ENCODE measurements around the gene CEP104.
"Not testable (repeated sequence)": the region's sequence is repeated elsewhere in the genome, so short reads cannot be mapped to it uniquely, and the experiment has no call there.

Gene CEP104

DNA sequence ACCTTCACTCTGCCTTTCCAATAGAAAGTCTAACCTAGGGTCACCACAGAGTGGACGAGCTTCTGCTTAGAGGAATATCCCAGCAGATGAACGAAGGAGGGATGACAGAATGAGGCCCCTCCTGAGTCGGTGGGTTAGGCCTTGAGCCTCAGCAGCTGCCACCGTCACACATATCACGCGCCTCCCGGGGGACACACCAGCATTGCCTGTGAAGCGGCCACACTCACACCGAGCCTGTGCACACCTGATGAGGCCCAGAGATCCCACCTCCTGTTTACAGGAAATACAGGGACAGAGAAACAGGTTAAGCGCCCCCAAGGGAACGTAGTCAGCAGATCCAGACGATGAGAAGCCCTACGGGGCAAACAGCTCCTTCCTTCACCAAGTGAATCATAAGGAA, 35.6 kb downstream of the CEP104 start:
- DNase-seq, result no peak

GRCh38 chr1:3821004-3821403, 36.0 kb downstream of the CEP104 start:
- DNase-seq, result no peak

- no peak for DNase-seq
Measured at GRCh38 chr1:3820316-3820715, 36.7 kb downstream of the CEP104 start.

- DNase-seq, result no peak
Measured at GRCh38 chr1:3819771-3820200, 37.2 kb downstream of the CEP104 start.

- no peak for DNase-seq
Measured at GRCh38 chr1:3817821-3818597, 39.0 kb downstream of the CEP104 start.

DNA sequence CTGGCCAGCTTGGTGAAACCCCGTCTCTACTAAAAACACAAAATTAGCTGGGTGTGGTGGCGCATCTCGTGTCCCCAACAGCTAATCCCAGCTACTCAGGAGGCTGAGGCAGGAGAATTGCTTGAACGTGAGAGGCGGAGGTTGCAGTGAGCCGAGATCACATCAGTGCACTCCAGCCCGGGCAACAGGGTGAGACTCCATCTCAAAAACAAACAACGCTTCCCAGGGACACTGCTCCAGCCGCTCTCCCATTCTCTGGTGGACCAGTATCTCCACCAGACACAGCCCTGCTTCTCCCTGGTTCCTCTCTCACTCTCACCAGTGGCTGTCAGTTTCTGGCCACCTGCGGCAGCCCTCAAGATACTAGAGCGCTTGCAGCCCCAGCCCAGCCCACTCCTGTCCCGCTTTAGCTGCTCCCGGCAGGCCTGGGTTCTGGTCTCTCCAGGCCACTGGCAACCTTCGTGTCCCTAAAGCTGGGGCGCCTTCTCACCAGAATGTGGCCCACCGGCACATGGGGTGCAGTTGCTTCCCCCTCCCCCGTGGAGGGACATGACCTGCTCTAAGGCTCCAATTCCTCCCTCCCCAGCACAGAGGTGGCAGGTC, 39.8 kb downstream of the CEP104 start:
- no peak for DNase-seq

GRCh38 chr1:3816331-3817137, 40.5 kb downstream of the CEP104 start:
- DNase-seq, result no peak

DNA sequence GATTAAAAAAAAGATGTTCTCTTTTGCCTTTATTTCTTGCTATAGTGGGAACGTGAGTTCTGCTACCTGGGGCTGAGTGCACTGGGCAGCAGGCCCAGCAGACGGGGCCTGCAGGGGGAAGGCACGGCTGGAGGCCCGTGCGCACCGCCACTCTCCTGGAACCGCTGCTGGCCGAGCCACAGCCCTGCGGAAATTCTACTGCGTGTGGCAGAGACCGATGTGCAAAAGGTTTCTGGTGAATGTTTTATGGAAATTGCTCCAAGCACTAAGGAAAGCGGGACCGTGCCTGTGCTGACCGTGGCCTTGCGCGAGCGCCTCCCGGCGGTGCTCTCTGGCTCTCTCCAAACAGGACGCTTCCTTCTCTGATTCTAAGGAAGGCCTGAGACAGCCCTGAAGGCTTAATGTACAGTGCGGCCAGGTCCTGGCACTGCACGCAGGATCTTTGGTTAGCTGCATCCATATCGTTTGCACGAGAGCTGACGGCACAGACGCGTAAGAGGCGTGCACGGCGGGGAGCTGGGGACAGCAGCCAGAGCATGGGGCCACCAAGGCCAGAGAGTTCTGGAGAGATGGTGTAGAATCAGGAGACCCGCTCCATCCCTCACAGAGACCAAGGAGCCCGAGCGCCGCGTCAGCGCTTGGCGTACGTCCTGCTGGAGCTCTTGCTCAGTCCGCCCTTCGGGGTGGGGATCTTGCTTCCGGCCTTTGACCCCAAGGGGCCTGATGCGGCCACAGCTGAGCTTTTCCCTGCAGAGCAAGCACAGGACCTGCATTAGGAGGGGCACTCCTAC, 42.0 kb downstream of the CEP104 start:
- no peak for DNase-seq

DNA sequence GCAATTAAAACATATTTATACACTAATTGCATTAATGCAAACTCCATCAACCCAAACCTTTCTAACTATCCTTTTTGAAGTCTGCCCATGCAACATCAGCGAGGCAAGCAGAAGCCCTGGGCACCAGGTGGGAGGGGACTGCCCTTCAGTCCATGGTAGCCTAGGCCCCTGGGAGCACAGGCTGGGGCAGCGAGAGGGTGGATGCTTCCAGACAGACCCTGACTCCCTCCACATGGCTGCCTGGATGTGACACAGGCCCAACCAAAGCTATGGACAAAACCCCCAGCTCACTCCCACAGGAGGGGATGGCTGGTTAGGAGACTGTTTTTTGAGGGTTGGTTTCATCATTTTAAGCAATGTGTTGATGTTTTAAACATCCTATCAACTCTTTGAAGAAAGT, 42.9 kb downstream of the CEP104 start:
- no peak for DNase-seq

GRCh38 chr1:3811595-3811911, 45.5 kb downstream of the CEP104 start:
- DNase-seq, result no peak

DNA sequence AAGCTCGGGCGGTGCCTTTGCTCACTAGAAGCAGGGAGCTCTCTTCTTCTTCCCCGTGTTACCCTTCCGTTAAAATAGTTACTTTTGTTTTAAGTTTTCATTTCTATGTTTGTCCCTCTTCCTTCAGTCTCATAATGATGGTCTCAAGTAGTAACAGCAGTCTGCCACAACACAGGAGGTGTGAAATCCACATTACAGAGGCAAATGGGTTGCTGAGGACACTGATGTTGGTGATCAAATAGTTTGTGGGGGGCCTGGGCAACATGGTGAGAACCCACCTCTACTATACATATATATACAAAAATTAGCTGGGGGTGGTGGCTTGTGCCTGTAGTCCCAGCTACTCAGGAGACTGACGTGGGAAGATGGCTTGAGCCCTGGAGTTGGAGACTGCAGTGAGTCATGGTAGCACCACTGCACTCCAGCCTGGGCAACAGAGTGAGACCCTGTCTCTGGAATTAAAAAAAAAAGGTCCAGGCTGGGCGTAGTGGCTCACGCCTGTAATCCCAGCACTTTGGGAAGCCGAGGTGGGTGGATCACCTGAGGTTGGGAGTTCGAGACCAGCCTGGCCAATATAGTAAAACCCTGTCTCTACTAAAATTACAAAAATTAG, 46.8 kb downstream of the CEP104 start:
- DNase-seq, result not testable (repeated sequence)

- DNase-seq, result no peak
Measured at GRCh38 chr1:3809680-3810079, 47.3 kb downstream of the CEP104 start.

GRCh38 chr1:3807769-3808168, 49.2 kb downstream of the CEP104 start:
- DNase-seq, result no peak

GRCh38 chr1:3805038-3805437, 52.0 kb downstream of the CEP104 start:
- no peak for DNase-seq

DNA sequence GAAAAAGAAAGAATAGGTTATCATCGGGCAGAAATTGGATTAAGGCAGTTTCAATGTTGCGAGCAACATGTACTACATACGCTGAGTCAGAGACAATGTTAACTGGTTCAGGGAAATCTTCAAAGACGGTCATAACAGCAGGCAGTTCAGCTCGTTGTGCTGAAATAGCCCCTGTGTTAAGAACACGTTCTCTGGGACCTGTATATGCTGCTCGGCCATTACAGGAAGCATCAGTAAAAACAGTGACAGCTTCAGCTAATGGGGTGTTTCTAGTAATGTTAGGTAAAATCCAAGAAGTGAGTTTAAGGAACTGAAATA, 52.4 kb downstream of the CEP104 start:
- DNase-seq, result not testable (repeated sequence)

DNA sequence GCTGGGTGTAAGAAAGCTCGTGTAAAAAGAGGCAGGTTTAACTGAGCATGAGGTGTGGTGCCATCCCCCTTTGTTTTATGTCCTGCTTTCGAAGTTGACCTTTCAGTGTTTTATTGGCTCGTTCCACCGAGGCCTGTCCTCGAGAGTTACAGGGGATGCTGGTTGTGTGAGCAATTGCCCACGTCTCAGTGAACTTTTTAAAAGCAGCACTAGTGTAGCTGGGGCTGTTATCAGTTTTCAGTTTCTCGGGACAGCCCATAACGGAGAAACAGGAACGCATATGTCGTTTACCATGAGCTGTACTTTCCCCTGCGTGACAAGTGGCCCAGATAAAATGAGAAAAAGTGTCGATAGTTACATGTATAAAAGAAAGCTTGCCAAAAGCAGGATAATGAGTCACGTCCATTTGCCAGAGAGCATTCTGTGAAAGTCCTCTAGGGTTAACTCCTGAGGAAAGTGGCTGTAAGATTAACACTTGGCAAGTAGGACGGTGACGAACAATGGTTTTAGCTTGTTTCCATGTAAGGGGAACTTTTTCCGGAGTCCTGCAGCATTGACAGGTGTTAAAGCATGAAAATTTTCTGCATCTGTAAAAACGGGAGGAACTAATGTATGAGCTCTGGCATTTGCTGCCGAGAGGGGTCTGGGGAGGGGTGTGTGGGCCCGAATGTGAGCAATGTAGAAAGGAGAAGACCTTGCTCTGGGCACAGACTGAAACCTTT, 52.9 kb downstream of the CEP104 start:
- DNase-seq, result no peak

DNA sequence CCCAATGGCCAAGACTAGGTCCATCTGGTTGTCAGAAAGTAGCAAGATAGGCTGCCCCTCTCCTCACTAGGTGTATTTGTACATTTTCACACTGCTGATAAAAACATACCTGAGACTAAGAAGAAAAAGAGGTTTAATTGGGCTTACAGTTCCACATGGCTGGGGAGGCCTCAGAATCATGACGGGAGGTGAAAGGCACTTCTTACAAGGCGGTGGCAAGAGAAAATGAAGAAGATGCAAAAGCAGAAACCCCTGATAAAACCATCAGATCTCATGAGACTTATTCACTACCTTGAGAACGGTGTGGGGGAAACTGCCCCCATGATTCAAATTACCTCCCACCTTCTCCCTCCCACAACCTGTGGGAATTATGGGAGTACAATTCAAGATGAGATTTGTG, 56.2 kb downstream of the CEP104 start:
- not testable (repeated sequence) for DNase-seq

DNA sequence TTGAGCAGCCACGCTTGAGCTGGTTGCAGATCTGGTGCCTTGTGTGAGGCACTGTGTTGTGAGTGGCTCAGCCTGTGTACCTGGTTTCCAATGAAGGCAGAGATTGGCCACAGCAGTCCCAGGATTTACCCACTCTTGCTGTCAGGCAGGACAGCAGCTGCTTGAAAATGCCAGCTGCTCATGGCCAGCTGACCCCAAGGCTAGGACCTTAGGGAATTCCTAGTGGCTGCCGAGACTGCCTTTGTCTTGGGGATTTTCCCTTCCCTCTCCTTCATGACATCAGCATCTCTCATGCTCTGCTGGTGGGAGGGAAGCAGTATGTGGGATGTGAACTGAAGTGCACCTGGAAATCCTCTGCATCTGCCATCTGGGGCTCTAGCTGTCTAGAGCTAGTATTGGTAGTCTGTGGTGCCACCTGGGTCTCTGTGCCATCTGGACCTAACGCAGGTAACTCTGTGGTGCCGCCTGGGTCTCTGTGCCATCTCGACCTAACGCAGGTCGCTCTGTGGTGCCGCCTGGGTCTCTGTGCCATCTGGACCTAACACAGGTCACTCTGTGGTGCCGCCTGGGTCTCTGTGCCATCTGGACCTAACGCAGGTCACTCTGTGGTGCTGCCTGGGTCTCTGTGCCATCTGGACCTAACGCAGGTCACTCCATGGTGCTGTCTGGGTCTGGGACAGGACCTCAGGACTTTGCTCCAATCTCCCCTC, 56.9 kb downstream of the CEP104 start:
- no peak for DNase-seq

DNA sequence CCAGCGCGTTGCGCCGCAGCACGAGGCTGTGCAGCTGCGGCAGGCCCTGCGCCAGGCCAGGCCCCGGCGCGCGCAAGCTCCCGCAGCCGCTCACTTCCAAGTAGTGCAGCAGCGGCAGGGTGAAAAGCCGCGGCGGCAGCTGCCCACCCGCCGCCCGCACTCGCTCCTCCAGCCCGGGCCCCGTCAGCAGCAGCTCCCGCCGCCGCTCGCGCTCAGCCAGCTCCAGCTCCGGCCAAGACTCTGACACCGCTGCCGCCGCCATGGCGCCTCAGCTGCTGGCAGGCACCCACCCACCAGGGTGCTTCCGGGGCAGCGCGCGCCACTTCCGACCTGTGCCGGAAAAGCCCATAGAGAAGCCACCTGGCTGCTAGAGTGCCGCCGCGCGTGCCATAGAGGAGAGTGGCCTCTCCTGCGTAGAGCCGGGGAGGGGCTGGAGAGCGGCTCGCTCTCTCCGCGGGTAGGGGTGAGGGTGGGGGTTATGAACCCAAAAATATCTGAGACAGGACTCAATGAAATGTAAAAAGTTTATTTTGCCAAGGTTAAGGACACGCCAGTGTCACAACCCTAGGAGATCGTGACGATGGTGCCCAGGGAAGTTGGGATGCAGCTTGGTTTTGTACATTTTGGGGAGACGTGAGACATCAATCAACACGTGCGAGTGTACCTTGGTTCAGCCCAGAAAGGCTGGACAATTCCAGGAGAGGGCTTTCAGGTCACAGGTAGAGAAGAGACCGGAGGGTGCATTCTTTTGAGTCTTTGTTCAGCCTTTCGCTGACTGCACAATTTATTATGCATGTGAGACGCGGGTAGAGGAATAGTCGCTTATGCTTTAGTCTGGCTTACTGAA, 60.6 kb downstream of the CEP104 start, which contains the start of gene LRRC47:
LRRC47 (minus strand) TSS at position 284 of the 847 bp plus-strand sequence; CDS start at position 262, 22 bp downstream.
- DNase-seq, result peak; percentile 90

- no peak for DNase-seq
Measured at GRCh38 chr1:3795453-3796214, 61.4 kb downstream of the CEP104 start.

Data from activated T-cell treated with anti-CD3 and anti-CD28 coated beads for 4 hours (primary cell).